Measurements from ENCODE around the gene FNBP1L. TPM values are rescaled to one million over a fixed set of nuclear protein-coding genes. Genes with fewer than 3 reads are reported as not detected.

FNBP1L gene
- total and polyA plus RNA-seq, 10 of the 15 experiments (the other 5 are each of a cell fraction or from before 2014, with no cell fraction given), result 0.02 to 0.12 (median 0.07) TPM; not detected in 4

DNA sequence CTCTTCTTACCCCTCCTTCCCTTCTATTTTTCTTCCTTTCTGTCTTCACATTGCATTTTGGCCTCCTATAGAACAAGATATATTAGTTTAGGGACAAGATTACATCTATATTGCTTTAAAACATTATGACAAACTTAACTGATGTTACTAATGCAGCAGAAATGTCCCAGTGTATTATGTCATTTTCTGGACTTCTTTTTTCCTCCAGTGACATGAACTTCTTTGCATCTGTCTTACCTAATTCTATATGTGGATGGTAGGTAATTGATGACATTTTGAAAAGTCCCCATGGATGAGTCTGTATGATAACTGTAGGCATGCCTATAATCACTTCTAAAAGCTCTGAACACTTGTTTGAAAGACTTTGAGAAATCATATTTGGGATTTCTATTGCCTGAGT, 89.5 kb downstream of the FNBP1L start:
- intact Hi-C loops (cut with micrococcal nuclease; ENCODE audit: unreplicated experiment) (no loop called here), in situ Hi-C loops (cut with MboI) (no loop called here)
- Histone ChIP-seq H3K4me1 (ENCODE audit: control insufficient read depth, insufficient read depth, low read length) (no peaks in the 10 kb centered on the region), H3K27ac (ENCODE audit: control insufficient read depth, insufficient read depth) (no peak overlapping the region), H2AFZ (ENCODE audit: control insufficient read depth, low read depth, low read length) (no peak overlapping the region), H3K4me3 (no peak overlapping the region), H4K20me1 (ENCODE audit: control insufficient read depth, insufficient read depth) (no peaks in the 10 kb centered on the region), H3K9me3 (replicated peaks; ENCODE audit: control insufficient read depth, insufficient read depth, low read length) (no peaks in the 10 kb centered on the region), H3K4me2 (ENCODE audit: control insufficient read depth, insufficient read depth) (no peak overlapping the region), H3K36me3 (ENCODE audit: control insufficient read depth in 2 of 2, insufficient read depth in 2 of 2, low read length in 1 of 2) (no peaks in the 10 kb centered on the region), H3K79me2 (ENCODE audit: control insufficient read depth, insufficient read depth, low read length) (no peaks in the 10 kb centered on the region), H3K9ac (ENCODE audit: control insufficient read depth, insufficient read depth, low read length) (no peak overlapping the region), H3K27me3 (replicated peaks in 1 of 2; ENCODE audit: control insufficient read depth in 2 of 2, insufficient read depth in 2 of 2, low read length in 1 of 2) (no peaks in the 10 kb centered on the region; a peak in 1 of 4 replicates)
- POLR2A ChIA-PET, result no interaction called here
- CTCF ChIA-PET, result no interaction called here
- SMC1A ChIA-PET (ENCODE audit: uncharacterized antibody, unreplicated experiment), result no interaction called here
- no peak for DNase-seq (ENCODE audit: low read depth, low spot score)
- FAIRE-seq, result no peak
- TF ChIP-seq SP1 (IDR thresholded peaks at IDR 0.05; ENCODE audit: low read depth, low read length), result no peak
- RAD21 ChIA-PET (ENCODE audit: unreplicated experiment), result no interaction called here
- no TSS peak for BruUV-seq (replicated peaks)
- ATAC-seq, result no peak

DNA sequence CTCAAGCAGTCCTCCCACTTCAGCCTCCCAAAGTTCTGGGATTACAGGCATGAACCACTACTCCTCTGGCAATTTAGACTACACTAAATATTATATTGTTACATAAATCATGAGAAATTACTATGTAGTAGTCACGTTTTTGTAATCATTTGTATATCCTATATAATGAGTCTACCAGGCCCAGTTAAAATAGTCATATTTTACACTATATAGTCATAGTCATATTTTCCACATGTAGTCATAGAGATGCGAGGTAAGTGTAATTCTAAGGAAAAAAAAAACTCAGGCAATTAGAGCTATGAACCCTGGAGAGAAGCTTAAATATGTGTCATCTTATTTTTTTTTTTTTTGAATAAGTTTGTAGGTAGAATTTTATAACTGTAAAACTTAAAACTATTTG, 90.0 kb downstream of the FNBP1L start:
- no peak for DNase-seq (ENCODE audit: low read depth, low spot score)
- Histone ChIP-seq H3K4me1 (ENCODE audit: control insufficient read depth, insufficient read depth, low read length) (no peaks in the 10 kb centered on the region), H3K27ac (ENCODE audit: control insufficient read depth, insufficient read depth) (no peak overlapping the region), H3K9ac (ENCODE audit: control insufficient read depth, insufficient read depth, low read length) (no peak overlapping the region), H3K9me3 (replicated peaks; ENCODE audit: control insufficient read depth, insufficient read depth, low read length) (no peaks in the 10 kb centered on the region), H4K20me1 (ENCODE audit: control insufficient read depth, insufficient read depth) (no peaks in the 10 kb centered on the region), H3K36me3 (ENCODE audit: control insufficient read depth in 2 of 2, insufficient read depth in 2 of 2, low read length in 1 of 2) (no peaks in the 10 kb centered on the region), H3K27me3 (replicated peaks in 1 of 2; ENCODE audit: control insufficient read depth in 2 of 2, insufficient read depth in 2 of 2, low read length in 1 of 2) (no peaks in the 10 kb centered on the region; a peak in 1 of 4 replicates), H3K4me3 (no peak overlapping the region), H2AFZ (ENCODE audit: control insufficient read depth, low read depth, low read length) (no peak overlapping the region), H3K4me2 (ENCODE audit: control insufficient read depth, insufficient read depth) (no peak overlapping the region), H3K79me2 (ENCODE audit: control insufficient read depth, insufficient read depth, low read length) (no peaks in the 10 kb centered on the region)
- ChIA-PET CTCF (interaction anchor here (1.6 to 2.6 kb wide), 2 partner anchors 233 to 275 kb away, joined by 3 to 8 read pairs; no protein-coding TSS in a partner anchor), RAD21 (ENCODE audit: unreplicated experiment) (no interaction called here), SMC1A (ENCODE audit: uncharacterized antibody, unreplicated experiment) (interaction anchor here (0.8 kb wide), 1 partner anchor 9 kb away, joined by 4 read pairs; no protein-coding TSS in a partner anchor), POLR2A (no interaction called here)
- no peak for ATAC-seq
- BruUV-seq (replicated peaks), result no TSS peak
- no peak for FAIRE-seq
- in situ Hi-C loops (cut with MboI) (no loop called here), intact Hi-C loops (cut with micrococcal nuclease; ENCODE audit: unreplicated experiment) (no loop called here)
- TF ChIP-seq RAD21 (IDR thresholded peaks at IDR 0.05; ENCODE audit: insufficient read depth, low read depth, low read length) (no peak), CUX1 (IDR thresholded peaks at IDR 0.05; ENCODE audit: insufficient replicate concordance, low read depth, low read length) (no peak), RCOR1 (conservative IDR thresholded peaks at IDR 0.05; ENCODE audit: low read depth, low read length) (no peak), TAF1 (IDR thresholded peaks at IDR 0.05; ENCODE audit: borderline replicate concordance, low read depth, low read length) (no peak), POLR2AphosphoS2 (IDR thresholded peaks at IDR 0.05; ENCODE audit: low read depth, low read length) (no peak)
- whole genome bisulfite sequencing (ENCODE audit: insufficient coverage, insufficient replicate concordance, low lambda C conversion rate, missing lambda C conversion rate), result 19% methylated on average over 2 of the region's 2 CpGs

All from GM12878 (cell line).